Stimulated activated CD8-positive, alpha-beta memory T cell treated with anti-CD3 and anti-CD28 coated beads, Interleukin-7, amount 100 ng/mL, for 1 hour (primary cell): ENCODE results near the gene ATR.

ENCODE experiments used
- DNase-seq, 2 donors: peaks; one replicate each; pipeline ENCODE4 v3.0.0-alpha.2; 2020; ENCODE audit warnings: low read depth in 2 of 2

Gene ATR

GRCh38 chr3:142523921-142524566 is 54.5 kb downstream of the ATR start:
- no peak for DNase-seq

- DNase-seq = no peak
Observed at GRCh38 chr3:142509079-142509478, 69.5 kb downstream of the ATR start.

- no peak for DNase-seq
Observed at GRCh38 chr3:142507241-142507640, 71.3 kb downstream of the ATR start.

- no peak for DNase-seq
Observed at GRCh38 chr3:142502187-142502985, 76.1 kb downstream of the ATR start.

GRCh38 chr3:142501004-142501926 is 77.3 kb downstream of the ATR start:
- no peak for DNase-seq

- no peak for DNase-seq
Observed at GRCh38 chr3:142500211-142500610, 78.3 kb downstream of the ATR start.

- DNase-seq = no peak
Observed at GRCh38 chr3:142498397-142499180, 79.9 kb downstream of the ATR start.

- no peak for DNase-seq
Observed at GRCh38 chr3:142497729-142498128, 80.8 kb downstream of the ATR start.

GRCh38 chr3:142495103-142495502 is 83.4 kb downstream of the ATR start:
- no peak for DNase-seq

- no peak for DNase-seq
Observed at GRCh38 chr3:142492184-142492583, 86.3 kb downstream of the ATR start.

- no peak for DNase-seq
Observed at GRCh38 chr3:142489572-142490323, 88.8 kb downstream of the ATR start.

GRCh38 chr3:142484912-142485435 is 93.6 kb downstream of the ATR start:
- no peak for DNase-seq

- no peak for DNase-seq
Observed at GRCh38 chr3:142481196-142481595, 97.3 kb downstream of the ATR start.

- DNase-seq = no peak
Observed at GRCh38 chr3:142470826-142471225, 107.7 kb downstream of the ATR start.

GRCh38 chr3:142468456-142468855 is 110.1 kb downstream of the ATR start:
- no peak for DNase-seq

- no peak for DNase-seq
Observed at GRCh38 chr3:142467768-142468167, 110.8 kb downstream of the ATR start.

GRCh38 chr3:142460689-142461088 is 117.8 kb downstream of the ATR start:
- no peak for DNase-seq

- DNase-seq = no peak
Observed at GRCh38 chr3:142459929-142460328, 118.6 kb downstream of the ATR start.

GRCh38 chr3:142459096-142459495 is 119.4 kb downstream of the ATR start:
- no peak for DNase-seq

- DNase-seq = no peak
Observed at GRCh38 chr3:142450881-142451280, 127.7 kb downstream of the ATR start.

- no peak for DNase-seq
Observed at GRCh38 chr3:142450189-142450588, 128.3 kb downstream of the ATR start.
